GM18511 (cell line): ENCODE measurements around the gene NPHP1.
"Not testable (repeated sequence)": the region's sequence is repeated elsewhere in the genome, so short reads cannot be mapped to it uniquely, and the experiment has no call there.

Experiments used
- ATAC-seq: cut with Tn5 transposase; IDR thresholded peaks from one replicate; pipeline ENCODE4 v1.9.1; 2021; ENCODE audit warnings: mild to moderate bottlenecking, moderate library complexity; ENCODE audit not compliant: unreplicated experiment

Gene NPHP1

DNA sequence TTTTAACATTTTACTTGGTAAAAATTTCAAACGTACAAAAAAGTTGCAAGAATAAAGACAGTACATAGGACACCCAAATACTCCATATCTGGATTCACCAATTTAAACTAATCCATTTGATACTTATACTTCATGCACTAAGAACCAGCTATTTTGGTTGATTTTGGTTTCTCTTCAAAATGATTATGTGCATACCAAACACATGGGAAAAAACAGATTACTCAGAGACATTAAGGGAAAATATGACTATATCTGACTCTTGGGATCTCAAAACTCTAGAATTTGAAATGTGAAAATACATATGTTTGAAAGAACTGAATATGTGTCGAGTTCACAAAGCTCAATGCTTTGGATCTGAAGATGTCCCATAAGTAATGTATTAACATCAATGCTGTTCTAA lies 73.6 kb downstream of the NPHP1 start:
- ATAC-seq, result no peak

DNA sequence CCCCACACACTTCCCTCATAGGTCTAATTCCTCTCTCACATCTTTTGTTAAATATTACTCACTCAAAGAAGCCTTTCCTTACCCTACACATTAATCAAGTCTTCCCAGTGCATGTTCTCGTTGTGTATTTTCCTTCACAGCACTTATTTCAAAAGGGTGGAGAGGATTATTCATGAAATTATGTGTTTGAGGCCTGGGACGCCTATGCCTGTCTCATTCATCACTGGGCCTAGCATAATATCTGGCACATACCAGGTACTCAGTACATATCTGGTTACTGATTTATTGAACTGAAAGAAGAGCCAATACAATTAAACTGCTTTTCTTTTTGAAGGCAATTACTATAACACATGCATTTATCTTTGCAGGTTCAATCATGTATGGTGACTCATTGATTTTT lies 74.1 kb downstream of the NPHP1 start:
- ATAC-seq, result no peak

- ATAC-seq, result no peak
These were observed 77.9 kb downstream of the NPHP1 start for GRCh38 chr2:110126906-110127305.

- no peak for ATAC-seq
These were observed 78.6 kb downstream of the NPHP1 start for GRCh38 chr2:110126086-110126773.

DNA sequence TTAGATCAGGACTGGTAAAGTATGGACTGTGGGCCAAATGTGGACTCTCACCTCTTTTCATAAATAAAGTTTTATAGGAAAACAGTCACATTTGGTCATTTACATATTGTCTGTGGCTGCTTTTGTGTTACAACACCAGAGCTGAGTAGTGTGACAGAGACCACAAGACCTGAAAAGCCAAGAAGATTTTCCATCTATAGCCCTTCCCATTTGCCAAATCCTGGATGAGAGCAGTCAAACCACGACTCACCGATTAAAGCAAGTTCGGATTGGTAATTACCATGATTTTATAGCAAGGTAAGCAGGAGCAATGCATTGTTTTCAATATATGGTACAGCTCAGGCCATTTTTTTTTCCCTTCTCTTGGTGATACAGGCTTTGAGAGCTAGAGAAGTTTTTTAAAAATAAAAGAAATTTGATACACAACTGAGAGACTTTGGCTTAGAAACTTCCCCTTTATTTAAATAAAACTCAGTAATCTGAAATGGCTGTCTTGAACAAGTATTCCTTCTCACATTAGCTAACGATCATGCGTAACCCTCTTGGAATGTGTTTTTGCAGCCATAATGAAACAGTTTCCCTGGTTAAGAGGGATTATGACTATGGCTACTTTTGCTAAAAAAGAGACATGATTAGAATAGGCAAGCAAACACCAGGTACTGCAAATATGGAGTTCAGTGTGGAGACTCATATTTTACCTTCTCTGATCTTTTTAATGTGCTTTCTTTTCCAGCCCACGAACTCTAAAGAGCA lies 79.7 kb downstream of the NPHP1 start:
- no peak for ATAC-seq

GRCh38 chr2:110124038-110124825 lies 80.6 kb downstream of the NPHP1 start:
- no peak for ATAC-seq

DNA sequence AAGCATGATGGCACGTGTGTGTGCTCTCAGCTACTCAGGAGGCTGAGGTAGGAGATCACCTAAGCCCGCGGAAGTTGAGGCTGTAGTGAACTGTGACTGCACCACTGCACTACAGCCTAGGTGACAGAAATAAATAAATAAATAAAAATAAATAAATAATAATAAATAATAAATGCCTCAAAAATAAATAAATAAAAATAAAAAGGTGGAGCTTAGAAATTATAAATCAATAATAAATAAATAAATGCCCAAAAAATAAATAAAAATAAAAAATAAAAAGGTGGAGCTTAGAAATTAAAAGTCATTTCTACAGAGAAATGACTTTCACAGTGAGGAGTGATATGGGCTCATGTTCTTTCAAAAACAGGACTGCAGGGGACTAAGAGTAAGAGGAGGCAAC lies 83.2 kb downstream of the NPHP1 start:
- no peak for ATAC-seq

DNA sequence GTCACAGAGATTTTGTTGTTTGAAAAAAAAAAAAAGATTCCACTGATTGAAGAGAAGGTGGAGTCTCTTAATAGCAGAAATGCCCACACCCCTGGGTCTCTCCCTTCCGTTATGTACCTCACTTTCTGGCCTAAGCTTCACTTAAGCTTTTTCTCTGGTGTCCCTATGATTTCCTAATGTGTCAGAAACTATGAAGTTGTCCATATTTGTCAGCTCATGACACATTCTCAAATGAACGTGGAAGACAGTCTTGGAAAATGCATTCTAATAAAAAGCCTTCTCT lies 83.8 kb downstream of the NPHP1 start:
- ATAC-seq, result no peak

GRCh38 chr2:110120171-110121051 lies 84.4 kb downstream of the NPHP1 start:
- no peak for ATAC-seq

GRCh38 chr2:110116033-110116710 lies 88.6 kb downstream of the NPHP1 start:
- no peak for ATAC-seq

DNA sequence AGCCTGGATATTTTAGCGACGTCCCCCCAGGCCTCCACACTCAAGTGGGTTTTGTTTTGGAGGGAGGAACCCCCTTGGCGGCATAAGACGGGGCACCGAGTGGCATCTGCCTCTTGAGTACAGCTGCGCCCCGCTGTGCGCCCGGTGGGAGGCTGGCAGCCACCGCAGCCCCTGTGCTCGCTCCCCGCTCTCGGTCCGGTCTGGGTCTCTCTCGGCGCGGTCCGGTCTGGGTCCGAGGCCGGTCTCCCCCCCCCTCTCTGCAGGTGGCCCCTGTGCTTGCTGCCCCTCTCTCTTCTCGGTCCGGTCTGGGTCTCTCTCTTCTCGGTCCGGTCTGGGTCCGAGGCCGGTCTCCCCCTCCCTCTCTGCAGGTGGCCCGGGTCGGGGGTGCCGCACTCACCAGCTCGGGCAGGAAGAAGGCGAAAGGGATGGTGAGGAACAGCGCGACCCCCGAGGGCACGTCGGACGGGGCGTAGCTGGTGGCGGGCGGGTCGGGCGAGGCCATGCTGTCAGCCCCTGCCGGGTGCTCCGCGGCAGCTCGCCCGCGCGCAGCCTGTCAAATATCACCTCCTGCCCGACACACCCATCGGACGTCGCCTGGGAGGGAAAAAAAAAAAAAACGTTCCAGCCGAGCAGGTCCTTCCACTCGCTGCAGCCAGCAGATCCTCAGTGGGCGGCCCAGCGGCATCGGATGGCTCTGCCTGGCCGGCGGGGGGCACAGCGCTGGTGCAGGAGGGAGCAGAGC lies 89.4 kb downstream of the NPHP1 start, which contains the start of gene MALL:
Gene MALL (minus strand): TSS at position 532 of the 742 bp plus-strand sequence. CDS start 30 bp downstream, at position 502.
- no peak for ATAC-seq

DNA sequence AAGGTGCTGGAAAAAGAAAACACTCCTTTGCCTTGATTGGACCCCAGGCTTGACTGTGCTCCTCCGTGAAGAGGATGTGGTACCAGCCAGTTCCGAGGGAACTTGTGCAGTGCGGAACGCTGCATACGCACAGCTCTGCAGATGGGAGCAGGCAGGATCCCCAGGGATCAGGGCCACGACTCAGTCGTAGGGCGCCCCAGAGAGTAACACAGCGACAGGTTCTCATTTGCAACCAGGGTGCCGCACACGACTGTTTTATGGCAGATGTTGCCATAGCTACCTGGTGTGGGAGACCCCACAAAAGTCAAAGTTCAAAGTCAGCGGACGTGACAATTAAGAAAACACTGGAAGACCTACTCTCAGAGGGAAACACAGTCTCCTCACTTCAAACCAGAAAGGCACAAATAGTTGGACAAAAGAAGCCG lies 90.0 kb downstream of the NPHP1 start:
- no peak for ATAC-seq

- no peak for ATAC-seq
These were observed 90.7 kb downstream of the NPHP1 start for GRCh38 chr2:110113961-110114591.

DNA sequence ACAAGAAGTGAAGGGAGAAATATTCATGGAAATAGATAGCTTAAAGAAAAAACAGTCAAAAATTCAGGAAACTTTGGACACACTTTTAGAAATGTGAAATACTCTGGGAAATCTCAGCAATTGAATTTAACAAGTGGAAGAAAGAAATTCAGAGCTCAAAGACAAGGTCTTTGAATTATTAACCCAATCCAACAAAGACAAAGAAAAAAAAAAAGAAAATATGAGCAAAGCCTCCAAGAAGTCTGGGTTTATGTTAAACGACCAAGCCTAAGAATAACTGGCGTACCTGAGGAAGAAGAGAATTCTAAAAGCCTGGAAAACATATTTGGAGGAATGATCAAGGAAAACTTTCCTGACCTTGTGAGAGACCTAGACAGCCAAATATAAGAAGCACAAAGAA lies 96.5 kb downstream of the NPHP1 start:
- not testable (repeated sequence) for ATAC-seq

DNA sequence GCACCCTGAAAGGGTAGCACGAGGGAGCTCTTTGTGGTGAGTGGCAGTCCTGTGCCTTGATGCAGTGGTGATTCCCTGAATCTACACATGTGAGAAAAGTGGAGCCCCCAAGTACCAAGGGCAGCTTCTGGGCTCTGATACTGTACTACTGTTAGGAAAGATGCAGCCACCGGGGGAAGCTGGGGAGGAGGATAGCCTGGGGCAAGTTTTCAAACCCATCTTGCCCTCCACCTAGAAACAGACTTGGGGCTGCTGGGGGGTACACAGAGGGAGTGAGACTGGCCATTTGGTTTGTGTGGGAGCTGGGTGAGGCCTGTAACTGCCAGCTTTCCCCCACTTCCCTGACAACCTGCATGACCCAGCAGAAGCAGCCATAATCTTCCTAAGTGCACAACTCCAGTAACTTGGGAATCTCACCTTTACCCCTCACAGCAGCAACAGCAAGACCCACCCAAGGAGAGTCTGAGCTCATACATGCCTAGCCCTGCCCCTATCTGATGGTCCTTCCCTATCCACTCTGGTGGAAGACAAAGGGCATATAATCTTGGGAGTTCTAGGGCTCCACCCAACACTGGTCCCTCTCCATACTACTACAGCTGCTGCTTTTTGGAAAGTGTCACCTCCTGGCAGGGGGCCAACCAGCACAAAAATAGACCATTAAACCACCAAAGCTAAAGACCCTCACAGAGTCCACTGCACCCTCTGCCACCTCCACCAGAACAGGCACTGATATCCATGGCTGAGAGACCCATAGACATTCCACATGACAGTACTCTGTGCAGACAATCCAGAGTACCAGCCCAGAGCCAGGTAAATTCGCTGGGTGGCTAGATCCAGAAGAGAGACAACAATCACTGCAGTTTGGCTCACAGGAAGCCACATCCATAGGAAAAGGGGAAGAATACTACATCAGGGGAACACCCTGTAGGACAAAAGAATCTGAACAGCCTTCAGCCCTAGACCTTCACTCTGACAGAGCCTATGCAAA lies 97.4 kb downstream of the NPHP1 start:
- no peak for ATAC-seq

DNA sequence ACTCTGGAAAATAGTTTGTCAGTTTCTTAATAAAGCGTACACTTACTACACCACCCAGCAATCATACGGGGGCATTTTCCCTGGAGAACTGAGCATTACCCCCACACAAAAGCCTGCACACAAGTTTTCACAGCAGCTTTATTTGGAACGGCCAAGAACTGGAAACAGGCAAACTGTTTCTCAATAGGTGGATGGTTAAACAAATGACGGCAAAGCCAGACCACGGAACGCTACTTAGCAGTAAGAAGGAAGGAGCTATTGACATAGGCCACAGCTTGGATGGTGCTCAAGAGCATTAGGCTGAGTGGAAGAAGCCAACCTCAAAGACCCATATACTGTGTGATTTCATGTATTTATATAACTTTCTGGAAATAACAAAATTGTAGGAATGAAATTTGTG lies 98.2 kb downstream of the NPHP1 start:
- no peak for ATAC-seq

GRCh38 chr2:110105608-110106467 lies 99.0 kb downstream of the NPHP1 start:
- no peak for ATAC-seq
